DOHH2 (cell line): ENCODE measurements around the gene FRRS1L.
A peak's percentile ranks its signal among the peaks of the same experiment; 100 is the strongest.

Experiments used
- H3F3A ChIP-seq: fragments of 200-600 bp; sonication (generic), shearing (Covaris generic); 2 replicates; pipeline ENCODE4 v1.6.0; 2016; ENCODE audit warnings: antibody characterized with exemption, mild to moderate bottlenecking; ENCODE audit not compliant: control insufficient read depth, insufficient read depth
- H3K27ac ChIP-seq: fragments of 200-600 bp; sonication (generic); 2 replicates; pipeline ENCODE4 v1.5.1; 2014; ENCODE audit warnings: low read depth, mild to moderate bottlenecking, low read length, moderate library complexity
- H3K27me3 ChIP-seq: fragments of 200-600 bp; sonication (generic); 2 replicates; pipeline ENCODE4 v1.6.1; 2014; ENCODE audit warnings: mild to moderate bottlenecking, low read length, mixed read lengths; ENCODE audit not compliant: control insufficient read depth
- H3K36me3 ChIP-seq: fragments of 200-600 bp; sonication (generic); 2 replicates; pipeline ENCODE4 v1.6.1; 2014; ENCODE audit warnings: mild to moderate bottlenecking, low read length, moderate library complexity, mixed read lengths; ENCODE audit not compliant: control insufficient read depth
- H3K4me1 ChIP-seq: fragments of 200-600 bp; sonication (generic); 2 replicates; pipeline ENCODE4 v1.6.1; 2014; ENCODE audit warnings: mild to moderate bottlenecking, low read length, mixed read lengths; ENCODE audit not compliant: control insufficient read depth
- H3K4me2 ChIP-seq: fragments of 200-600 bp; sonication (generic); 2 replicates; pipeline ENCODE4 v1.6.0; 2014; ENCODE audit warnings: mild to moderate bottlenecking, low read length, moderate library complexity
- H3K4me3 ChIP-seq: fragments of 200-600 bp; sonication (generic); 2 replicates; pipeline ENCODE4 v1.5.1; 2014; ENCODE audit warnings: mild to moderate bottlenecking, low read length, mixed read lengths
- H3K79me2 ChIP-seq: fragments of 200-600 bp; sonication (generic); 2 replicates; pipeline ENCODE4 v1.6.1; 2014; ENCODE audit warnings: mild to moderate bottlenecking, low read length, mixed read lengths; ENCODE audit not compliant: control insufficient read depth
- H3K9me2 ChIP-seq: fragments of 200-600 bp; sonication (generic); replicated peaks from 2 replicates; pipeline ENCODE4 v1.6.1; 2014; ENCODE audit warnings: mild to moderate bottlenecking, low read length, mixed read lengths; ENCODE audit not compliant: control insufficient read depth
- H3K9me3 ChIP-seq: fragments of 200-600 bp; sonication (generic); 2 replicates; pipeline ENCODE4 v1.6.1; 2014; ENCODE audit warnings: antibody characterized with exemption, low read length, mixed read lengths; ENCODE audit not compliant: control insufficient read depth, insufficient read depth
- H4K20me1 ChIP-seq: fragments of 200-600 bp; sonication (generic); 2 replicates; pipeline ENCODE4 v1.6.0; 2014; ENCODE audit warnings: low read depth, mild to moderate bottlenecking, antibody characterized with exemption, low read length, moderate library complexity; ENCODE audit not compliant: control insufficient read depth, insufficient read depth
- EZH2phosphoT487 ChIP-seq: fragments of 200-600 bp; sonication (generic); IDR thresholded peaks from 2 replicates; pipeline ENCODE4 v1.6.1; 2017; ENCODE audit warnings: borderline replicate concordance, mild to moderate bottlenecking, antibody characterized with exemption, low read length, moderate library complexity, mixed read lengths
- TF ChIP-seq, protein P1 (sequence below): fragments of 200-600 bp; sonication (generic); IDR thresholded peaks from one replicate; pipeline ENCODE4 v1.5.1; 2014; ENCODE audit warnings: antibody characterized with exemption, mild to moderate bottlenecking, low read depth, low read length; ENCODE audit not compliant: poor library complexity, severe bottlenecking

FRRS1L gene

DNA sequence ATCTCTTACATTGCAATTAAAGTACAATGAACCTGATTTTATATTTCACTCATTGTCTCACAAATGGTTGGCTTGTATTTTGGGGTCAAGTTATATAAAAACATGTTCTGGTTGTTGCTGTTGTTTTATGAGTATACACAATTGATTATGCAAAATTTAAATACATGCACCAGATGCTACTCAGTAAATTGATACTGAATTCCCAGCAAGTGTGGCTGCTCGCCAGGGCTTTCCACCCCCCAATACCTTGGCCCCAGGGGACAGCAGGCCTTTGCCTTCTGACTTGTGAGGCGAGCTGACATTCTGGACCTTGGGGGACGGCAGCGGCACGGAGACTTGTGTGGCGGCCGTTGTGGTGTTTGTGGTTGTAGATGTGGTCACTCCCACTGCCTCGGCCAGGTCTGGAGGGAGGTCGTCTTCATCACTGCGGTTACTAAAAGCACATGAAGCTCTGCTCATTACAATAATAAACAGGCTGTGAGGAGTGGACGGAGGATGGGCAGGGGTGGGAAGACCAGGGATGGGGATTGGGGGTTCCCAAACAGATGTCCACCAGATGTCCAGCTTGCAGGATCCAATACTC, 27.0 kb upstream of the FRRS1L start:
- no peak for TF ChIP-seq EZH2phosphoT487
- TF ChIP-seq, protein P1, sequence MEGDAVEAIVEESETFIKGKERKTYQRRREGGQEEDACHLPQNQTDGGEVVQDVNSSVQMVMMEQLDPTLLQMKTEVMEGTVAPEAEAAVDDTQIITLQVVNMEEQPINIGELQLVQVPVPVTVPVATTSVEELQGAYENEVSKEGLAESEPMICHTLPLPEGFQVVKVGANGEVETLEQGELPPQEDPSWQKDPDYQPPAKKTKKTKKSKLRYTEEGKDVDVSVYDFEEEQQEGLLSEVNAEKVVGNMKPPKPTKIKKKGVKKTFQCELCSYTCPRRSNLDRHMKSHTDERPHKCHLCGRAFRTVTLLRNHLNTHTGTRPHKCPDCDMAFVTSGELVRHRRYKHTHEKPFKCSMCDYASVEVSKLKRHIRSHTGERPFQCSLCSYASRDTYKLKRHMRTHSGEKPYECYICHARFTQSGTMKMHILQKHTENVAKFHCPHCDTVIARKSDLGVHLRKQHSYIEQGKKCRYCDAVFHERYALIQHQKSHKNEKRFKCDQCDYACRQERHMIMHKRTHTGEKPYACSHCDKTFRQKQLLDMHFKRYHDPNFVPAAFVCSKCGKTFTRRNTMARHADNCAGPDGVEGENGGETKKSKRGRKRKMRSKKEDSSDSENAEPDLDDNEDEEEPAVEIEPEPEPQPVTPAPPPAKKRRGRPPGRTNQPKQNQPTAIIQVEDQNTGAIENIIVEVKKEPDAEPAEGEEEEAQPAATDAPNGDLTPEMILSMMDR = no peak

DNA sequence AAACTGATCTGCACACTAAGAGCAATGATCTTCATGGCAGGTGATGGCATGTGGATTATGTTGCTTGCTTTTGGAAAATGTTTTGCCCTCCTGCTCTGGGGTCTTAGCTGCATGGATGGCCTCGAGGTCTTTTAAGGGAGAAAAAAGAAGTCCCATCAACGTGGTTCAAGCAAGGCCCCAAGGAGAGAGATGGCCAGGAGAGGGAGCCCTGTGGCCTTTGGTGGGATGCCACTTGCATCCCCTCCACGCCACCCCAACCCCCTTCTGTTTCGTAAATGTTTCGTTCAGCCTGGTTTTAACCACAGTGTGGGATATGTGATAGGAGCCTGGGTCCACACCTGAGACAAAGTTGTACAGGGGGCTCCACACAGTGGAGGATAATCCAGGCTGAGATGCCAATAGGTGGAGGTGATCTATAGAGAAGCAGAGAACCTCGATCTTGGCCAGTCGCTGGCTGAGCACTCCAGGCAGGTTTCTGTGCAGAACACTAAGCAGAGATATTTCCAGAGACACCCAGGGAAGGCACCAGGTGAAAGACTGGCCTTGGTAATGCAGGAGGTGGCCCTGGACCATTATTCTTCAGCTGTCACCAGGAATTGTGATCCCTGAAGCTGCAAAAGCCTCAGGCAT, 25.8 kb upstream of the FRRS1L start:
- Histone ChIP-seq H3K27me3 (no peaks in the 10 kb centered on the region), H3K4me2 (no peak overlapping the region), H3K9me3 (no peaks in the 10 kb centered on the region), H3F3A (no peaks in the 10 kb centered on the region), H3K4me1 (no peaks in the 10 kb centered on the region), H3K36me3 (no peaks in the 10 kb centered on the region), H3K9me2 (no peaks in the 10 kb centered on the region), H3K4me3 (no peak overlapping the region), H3K79me2 (no peaks in the 10 kb centered on the region), H3K27ac (no peak overlapping the region), H4K20me1 (no peaks in the 10 kb centered on the region)
- TF ChIP-seq, protein P1 = peak; percentile 24
- TF ChIP-seq EZH2phosphoT487 = no peak

More for the DNA sequence above, 27.0 kb upstream of the FRRS1L start:
- H3F3A ChIP-seq = no peaks in the 10 kb centered on the region
- H3K4me1 ChIP-seq = no peaks in the 10 kb centered on the region
- no peaks in the 10 kb centered on the region for H3K36me3 ChIP-seq
- H3K27ac ChIP-seq = no peak overlapping the region
- 0 out of 2 replicates have a peak, but pooled peaks cover 2% of the 10 kb centered on the region for H3K27me3 ChIP-seq
- H3K9me2 ChIP-seq = no peaks in the 10 kb centered on the region
- H3K4me3 ChIP-seq = no peak overlapping the region
- no peaks in the 10 kb centered on the region for H3K9me3 ChIP-seq
- no peaks in the 10 kb centered on the region for H4K20me1 ChIP-seq
- no peak overlapping the region for H3K4me2 ChIP-seq
- H3K79me2 ChIP-seq = no peaks in the 10 kb centered on the region

DNA sequence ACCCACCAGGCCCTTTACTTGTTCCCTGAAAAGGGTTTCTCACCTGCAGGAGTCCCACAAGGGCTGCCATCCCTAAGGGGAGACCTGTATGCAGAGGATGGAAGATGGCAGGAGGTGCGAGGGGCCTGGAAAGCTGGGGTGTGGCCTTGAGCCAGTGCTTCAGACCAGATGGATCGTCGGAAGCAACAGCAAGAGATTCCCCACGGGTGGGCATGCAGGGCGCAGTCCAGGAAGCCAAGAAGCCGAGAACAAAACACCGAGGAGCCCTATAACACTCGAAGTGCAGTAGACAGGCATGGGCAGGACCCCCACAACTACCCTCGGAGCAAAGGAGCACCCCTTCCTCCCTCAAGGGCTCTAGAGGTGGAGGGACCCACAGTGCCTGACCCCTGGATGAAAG, 24.7 kb upstream of the FRRS1L start:
- H3K9me3 ChIP-seq = no peaks in the 10 kb centered on the region
- no peaks in the 10 kb centered on the region for H3K27me3 ChIP-seq
- no peak for TF ChIP-seq EZH2phosphoT487
- TF ChIP-seq, protein P1 = no peak
- H4K20me1 ChIP-seq = no peaks in the 10 kb centered on the region
- no peak overlapping the region for H3K27ac ChIP-seq
- no peaks in the 10 kb centered on the region for H3F3A ChIP-seq
- H3K4me3 ChIP-seq = no peak overlapping the region
- no peaks in the 10 kb centered on the region for H3K9me2 ChIP-seq
- H3K4me2 ChIP-seq = no peak overlapping the region
- H3K4me1 ChIP-seq = no peaks in the 10 kb centered on the region
- H3K36me3 ChIP-seq = no peaks in the 10 kb centered on the region
- H3K79me2 ChIP-seq = no peaks in the 10 kb centered on the region
